T-helper 2 cell (primary cell): Measurements from ENCODE around the gene C16orf74.
A peak's percentile ranks its signal among the peaks of the same experiment; 100 is the strongest.

Source experiments
- DNase-seq, 5 experiments: peaks; one replicate each; pipeline versions ENCODE4 v3.0.0 to v3.0.0-alpha.2; 2012 to 2022

Gene C16orf74

GRCh38 chr16:85668676-85669424 is 82.0 kb downstream of the C16orf74 start:
- DNase-seq: no peak

GRCh38 chr16:85667841-85668413 is 83.0 kb downstream of the C16orf74 start:
- no peak for DNase-seq

GRCh38 chr16:85667261-85667660 is 83.6 kb downstream of the C16orf74 start:
- DNase-seq: no peak

GRCh38 chr16:85665929-85666328 is 85.0 kb downstream of the C16orf74 start:
- no peak for DNase-seq

GRCh38 chr16:85665373-85665740 is 85.5 kb downstream of the C16orf74 start:
- no peak for DNase-seq

GRCh38 chr16:85664580-85665372 is 86.1 kb downstream of the C16orf74 start:
- DNase-seq: no peak

- no peak for DNase-seq
Observed at GRCh38 chr16:85663891-85664321, 87.0 kb downstream of the C16orf74 start.

GRCh38 chr16:85662976-85663830 is 87.7 kb downstream of the C16orf74 start:
- no peak for DNase-seq

GRCh38 chr16:85662482-85662812 is 88.4 kb downstream of the C16orf74 start:
- DNase-seq: no peak

- no peak for DNase-seq
Observed at GRCh38 chr16:85661740-85662481, 89.0 kb downstream of the C16orf74 start.

- no peak for DNase-seq
Observed at GRCh38 chr16:85660843-85661739, 89.8 kb downstream of the C16orf74 start.

GRCh38 chr16:85659805-85660511 is 90.9 kb downstream of the C16orf74 start:
- peak in 3 of 5 experiments; percentile 45 to 57 (median 55) for DNase-seq

GRCh38 chr16:85659336-85659735 is 91.6 kb downstream of the C16orf74 start:
- no peak for DNase-seq

- no peak for DNase-seq
Observed at GRCh38 chr16:85658504-85659326, 92.2 kb downstream of the C16orf74 start.

GRCh38 chr16:85657996-85658395 is 92.9 kb downstream of the C16orf74 start:
- no peak for DNase-seq
